ENCODE data around the gene ASB6. TPM values are rescaled to one million over a fixed set of nuclear protein-coding genes. Genes with fewer than 3 reads are reported as not detected.

ASB6 gene
- total and polyA plus RNA-seq, 7 donors = 6.3 to 20.2 (median 8.9) TPM

DNA sequence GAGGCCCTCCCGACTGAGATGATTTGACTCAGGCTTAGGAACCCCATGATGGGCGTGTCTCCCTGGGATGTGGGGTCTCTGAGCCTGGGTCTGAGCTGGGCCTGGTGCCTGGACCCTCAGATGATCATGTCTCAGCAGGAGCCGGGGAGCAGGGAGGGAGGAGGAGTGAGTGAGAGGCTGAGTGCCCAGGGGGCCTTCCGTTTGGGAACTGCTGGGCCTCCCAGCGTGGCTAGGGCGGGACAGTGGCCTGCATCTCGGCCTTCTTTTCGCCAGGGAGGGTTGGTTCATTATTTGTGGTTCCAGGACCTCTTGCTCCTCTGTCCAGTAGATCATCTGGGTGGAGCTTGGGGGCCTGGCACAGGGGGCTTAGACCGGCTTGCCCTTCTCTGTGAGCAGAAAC, 29.1 kb upstream of the ASB6 start:
- Histone ChIP-seq H3K4me3 (no peak overlapping the region), H3K36me3 (ENCODE audit: insufficient read depth in 1 of 2, low read depth in 1 of 2) (no peaks in the 10 kb centered on the region), H3K4me1 (no peaks in the 10 kb centered on the region), H3K27ac (no peak overlapping the region), H3K9me3 (no peaks in the 10 kb centered on the region), H3K27me3 (ENCODE audit: insufficient read depth in 3 of 3, low read length in 2 of 3) (peaks cover 0 to 58% (median 13%) of the 10 kb centered on the region in 3 donors)
- DNase-seq (no peak), ATAC-seq (no peak)
- intact Hi-C loops (cut with DNase I) = no loop called here
- WGBS, 3 donors = 75 to 80% (median 77%) methylated on average over 9 of the region's 9 CpGs
- TF ChIP-seq, protein P1, sequence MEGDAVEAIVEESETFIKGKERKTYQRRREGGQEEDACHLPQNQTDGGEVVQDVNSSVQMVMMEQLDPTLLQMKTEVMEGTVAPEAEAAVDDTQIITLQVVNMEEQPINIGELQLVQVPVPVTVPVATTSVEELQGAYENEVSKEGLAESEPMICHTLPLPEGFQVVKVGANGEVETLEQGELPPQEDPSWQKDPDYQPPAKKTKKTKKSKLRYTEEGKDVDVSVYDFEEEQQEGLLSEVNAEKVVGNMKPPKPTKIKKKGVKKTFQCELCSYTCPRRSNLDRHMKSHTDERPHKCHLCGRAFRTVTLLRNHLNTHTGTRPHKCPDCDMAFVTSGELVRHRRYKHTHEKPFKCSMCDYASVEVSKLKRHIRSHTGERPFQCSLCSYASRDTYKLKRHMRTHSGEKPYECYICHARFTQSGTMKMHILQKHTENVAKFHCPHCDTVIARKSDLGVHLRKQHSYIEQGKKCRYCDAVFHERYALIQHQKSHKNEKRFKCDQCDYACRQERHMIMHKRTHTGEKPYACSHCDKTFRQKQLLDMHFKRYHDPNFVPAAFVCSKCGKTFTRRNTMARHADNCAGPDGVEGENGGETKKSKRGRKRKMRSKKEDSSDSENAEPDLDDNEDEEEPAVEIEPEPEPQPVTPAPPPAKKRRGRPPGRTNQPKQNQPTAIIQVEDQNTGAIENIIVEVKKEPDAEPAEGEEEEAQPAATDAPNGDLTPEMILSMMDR (IDR thresholded peaks at IDR 0.05) = no peak

DNA sequence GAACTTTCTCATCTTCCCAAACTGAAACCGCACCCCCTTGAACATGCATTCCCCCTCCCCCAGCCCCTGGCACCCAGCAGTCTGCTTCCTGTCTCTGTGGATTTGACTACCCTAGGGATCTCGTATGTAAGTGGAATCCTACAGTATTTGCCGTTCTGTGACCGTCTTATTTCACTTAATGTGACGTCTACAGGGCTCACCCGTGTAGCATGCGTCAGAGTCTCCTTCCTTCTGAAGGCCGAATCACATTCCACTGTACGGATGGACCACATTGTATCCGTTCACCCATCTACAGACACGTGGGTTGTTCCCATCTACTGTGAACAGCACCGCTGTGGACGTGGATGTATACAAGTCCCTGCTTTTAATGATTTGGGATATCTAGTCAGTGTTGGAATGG, 28.0 kb upstream of the ASB6 start:
- DNase-seq = no peak
- Histone ChIP-seq H3K4me1 (no peaks in the 10 kb centered on the region), H3K27me3 (ENCODE audit: insufficient read depth in 3 of 3, low read length in 2 of 3) (peaks cover 0 to 56% (median 15%) of the 10 kb centered on the region in 3 donors), H3K4me3 (no peak overlapping the region), H3K36me3 (ENCODE audit: insufficient read depth in 1 of 2, low read depth in 1 of 2) (no peaks in the 10 kb centered on the region), H3K27ac (no peak overlapping the region), H3K9me3 (no peaks in the 10 kb centered on the region)
- intact Hi-C loops (cut with DNase I) = no loop called here
- no peak for ATAC-seq
- WGBS, 3 donors = 75 to 76% (median 76%) methylated on average over 13 of the region's 13 CpGs
- TF ChIP-seq, protein P1 (IDR thresholded peaks at IDR 0.05) = no peak

DNA sequence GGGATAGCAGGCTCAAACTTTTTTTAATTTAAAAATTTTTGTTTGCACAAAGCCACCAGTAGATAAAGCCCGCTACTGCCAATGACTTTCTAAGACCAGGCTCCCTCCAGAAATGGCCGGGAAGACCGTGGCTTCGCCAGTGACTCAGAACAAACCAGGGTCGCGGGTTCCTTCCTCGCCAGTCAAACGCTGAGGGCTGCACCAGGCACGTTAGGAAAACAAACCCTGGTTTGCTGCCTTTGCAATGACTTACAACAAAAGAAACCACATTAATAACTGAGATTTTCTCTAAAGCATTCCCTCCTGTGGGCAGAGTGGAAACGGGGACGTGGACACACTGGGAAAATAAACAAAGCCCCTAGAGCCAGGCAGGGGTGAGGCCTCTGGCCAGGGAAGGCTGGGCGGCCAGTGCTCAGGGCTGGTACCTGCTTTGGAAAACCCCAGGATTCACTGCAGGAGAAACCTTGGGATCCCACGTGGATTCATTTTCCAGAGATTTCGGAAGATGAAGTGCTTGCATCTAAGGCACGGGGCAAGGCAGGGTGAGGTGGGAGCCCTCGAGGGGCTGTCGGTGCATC, 27.3 kb upstream of the ASB6 start:
- intact Hi-C loops (cut with DNase I) = no loop called here
- H3K27me3 ChIP-seq (ENCODE audit: insufficient read depth in 3 of 3, low read length in 2 of 3) = peaks cover 0 to 58% (median 18%) of the 10 kb centered on the region in 3 donors
- DNase-seq = no peak
- ATAC-seq = no peak
- H3K9me3 ChIP-seq = no peaks in the 10 kb centered on the region
- no peak overlapping the region for H3K4me3 ChIP-seq
- WGBS, 3 donors = 58 to 61% (median 59%) methylated on average over 17 of the region's 17 CpGs
- no peaks in the 10 kb centered on the region for H3K36me3 ChIP-seq (ENCODE audit: insufficient read depth in 1 of 2, low read depth in 1 of 2)
- no peak overlapping the region for H3K27ac ChIP-seq
- TF ChIP-seq, protein P1 (IDR thresholded peaks at IDR 0.05) = no peak
- no peaks in the 10 kb centered on the region for H3K4me1 ChIP-seq

DNA sequence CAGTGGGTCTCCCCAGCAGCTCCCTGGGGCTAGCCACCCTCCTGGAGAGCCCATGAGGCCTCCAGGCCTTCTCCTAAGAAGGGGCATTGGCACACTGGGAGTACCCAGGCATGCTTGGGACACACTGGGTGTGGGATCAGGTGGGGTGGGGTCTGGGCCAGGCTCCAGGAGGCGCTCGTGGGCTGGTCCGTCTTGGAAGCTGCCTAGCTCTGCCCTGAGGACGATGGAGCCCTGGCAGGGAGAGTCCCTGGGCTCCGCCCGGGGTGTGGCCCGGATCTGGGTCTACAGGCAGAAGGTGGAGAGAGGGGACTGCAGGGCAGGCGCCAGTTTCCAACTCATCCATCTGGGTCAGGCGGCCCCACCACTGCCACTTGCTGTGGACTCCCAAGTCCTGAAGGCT, 25.9 kb upstream of the ASB6 start:
- Histone ChIP-seq H3K9me3 (no peaks in the 10 kb centered on the region), H3K4me3 (no peak overlapping the region), H3K4me1 (no peaks in the 10 kb centered on the region), H3K27ac (no peak overlapping the region), H3K27me3 (ENCODE audit: insufficient read depth in 3 of 3, low read length in 2 of 3) (peaks cover 0 to 64% (median 20%) of the 10 kb centered on the region in 3 donors), H3K36me3 (ENCODE audit: insufficient read depth in 1 of 2, low read depth in 1 of 2) (no peaks in the 10 kb centered on the region)
- no peak for ATAC-seq
- intact Hi-C loops (cut with DNase I) = no loop called here
- WGBS, 3 donors = 73 to 81% (median 79%) methylated on average over 8 to 9 of the region's 9 CpGs
- TF ChIP-seq, protein P1 (IDR thresholded peaks at IDR 0.05) = no peak
- no peak for DNase-seq

DNA sequence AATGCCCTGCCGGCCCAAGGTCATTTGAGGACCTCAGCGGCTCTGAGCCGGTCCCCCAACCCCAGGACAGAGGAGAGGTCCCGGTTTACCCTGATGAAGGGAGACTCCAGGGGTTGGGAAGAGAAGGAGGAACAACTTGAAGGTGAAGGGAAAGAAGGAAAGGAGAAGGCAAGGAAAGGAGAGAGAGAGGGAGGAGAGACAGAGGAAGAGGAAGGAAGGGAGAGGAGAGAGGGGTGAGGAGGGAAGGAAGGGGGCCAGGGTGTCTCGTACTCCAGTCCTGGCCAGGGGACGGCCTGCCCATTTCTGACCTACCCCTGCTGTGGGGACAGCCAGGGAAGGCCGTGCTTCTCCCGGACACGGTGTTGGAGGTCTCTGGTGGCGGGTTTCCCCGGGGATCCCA, 25.4 kb upstream of the ASB6 start:
- intact Hi-C loops (cut with DNase I) = no loop called here
- H3K36me3 ChIP-seq (ENCODE audit: insufficient read depth in 1 of 2, low read depth in 1 of 2) = no peaks in the 10 kb centered on the region
- H3K4me1 ChIP-seq = no peaks in the 10 kb centered on the region
- WGBS, 3 donors = 62 to 68% (median 68%) methylated on average over 11 of the region's 11 CpGs
- H3K27me3 ChIP-seq (ENCODE audit: insufficient read depth in 3 of 3, low read length in 2 of 3) = peaks cover 0 to 63% (median 20%) of the 10 kb centered on the region in 3 donors
- no peak overlapping the region for H3K27ac ChIP-seq
- no peak overlapping the region for H3K4me3 ChIP-seq
- ATAC-seq = no peak
- no peak for DNase-seq
- H3K9me3 ChIP-seq = no peaks in the 10 kb centered on the region
- TF ChIP-seq, protein P1 (IDR thresholded peaks at IDR 0.05) = no peak

Measured in psoas muscle (tissue), 8 donors.